K562 (cell line): Measurements from ENCODE around the gene CACNA2D2. TPM values are rescaled to one million over a fixed set of nuclear protein-coding genes. Genes with fewer than 3 reads are reported as not detected.

ENCODE experiments used
- ATAC-seq: fragments of 200-7000 bp; cut with Tn5 transposase; 3 replicates; pipeline ENCODE4 v1.9.1; 2020; ENCODE audit warnings: moderate library complexity
- BruUV-seq: library from RNA; stranded (reverse); fragments of 400-500 nt; replicated peaks from 2 replicates; lab custom pipeline; 2021; lab: Mats Ljungman, UMichigan
- CTCF ChIA-PET: fragments of 300-600 bp; formaldehyde crosslinking; extraction: SDS; loops from one replicate; lab custom pipeline; 2021; ENCODE audit warnings: low intra/inter-chr PET ratio; lab: Yijun Ruan, JAX
- POLR2A ChIA-PET: fragments of 300-600, 350-650 bp; sonication (Branson Sonifier 250); formaldehyde crosslinking; extraction: SDS; loops from one replicate; lab custom pipeline; 2021; ENCODE audit warnings: antibody characterized with exemption, inconsistent platforms; lab: Yijun Ruan, JAX
- DNase-seq, 4 experiments: peaks; one replicate each; pipeline versions ENCODE4 v3.0.0 to v3.0.0-alpha.2; 2011 to 2018; ENCODE audit warnings: low spot score in 3 of 4, mixed read lengths in 3 of 4; ENCODE audit errors: extremely low read depth in 1 of 4
- FAIRE-seq: peaks from 2 replicates; lab custom pipeline; 2011; peaks lifted over from hg19 to GRCh38; lab: Jason Lieb, UNC
- H2AFZ ChIP-seq: 2 replicates; pipeline ENCODE4 v1.6.0; 2011; ENCODE audit warnings: low read depth, low read length, control low read depth, inconsistent platforms
- H3K27ac ChIP-seq: fragments of 200-600 bp; 3 replicates; pipeline ENCODE4 v1.8.0; 2011; ENCODE audit warnings: low read depth, mild to moderate bottlenecking, control low read depth, inconsistent platforms, low read length, moderate library complexity, mixed read lengths; ENCODE audit errors: extremely low read depth
- H3K27me3 ChIP-seq, 2 experiments: fragments of 300-600 bp in 1 of 2; 2 replicates in 1 of 2; 3 replicates in 1 of 2; pipeline versions ENCODE4 v1.6.0 to v1.8.0; 2011; ENCODE audit warnings: inconsistent platforms in 2 of 2, low read length in 2 of 2, mild to moderate bottlenecking in 1 of 2, mixed read lengths in 1 of 2, moderate library complexity in 1 of 2; ENCODE audit not compliant: control insufficient read depth in 2 of 2, insufficient read depth in 2 of 2
- H3K36me3 ChIP-seq: fragments of 300-600 bp; 3 replicates; pipeline ENCODE4 v1.8.0; 2011; ENCODE audit warnings: mild to moderate bottlenecking, low read length, inconsistent platforms; ENCODE audit not compliant: control insufficient read depth, insufficient read depth
- H3K4me1 ChIP-seq, 2 experiments: fragments of 200-600 bp in 1 of 2; replicated peaks in 1 of 2; 2 replicates in 1 of 2; 3 replicates in 1 of 2; pipeline versions ENCODE4 v1.5.1 to v1.8.0; 2011; ENCODE audit warnings: inconsistent platforms in 2 of 2, low read length in 2 of 2, mild to moderate bottlenecking in 1 of 2, mixed read lengths in 1 of 2, moderate library complexity in 1 of 2; ENCODE audit not compliant: control insufficient read depth in 2 of 2, insufficient read depth in 2 of 2
- H3K4me2 ChIP-seq: 2 replicates; pipeline ENCODE4 v1.6.1; 2011; ENCODE audit warnings: low read length, control low read depth, inconsistent platforms, mixed read lengths; ENCODE audit not compliant: insufficient read depth
- H3K4me3 ChIP-seq: fragments of 200-600 bp; sonication (generic), shearing (Covaris generic); 2 replicates; pipeline ENCODE4 v1.5.1; 2016; ENCODE audit warnings: control low read depth, inconsistent platforms
- H3K79me2 ChIP-seq: fragments of 200-600 bp; 3 replicates; pipeline ENCODE4 v1.8.0; 2011; ENCODE audit warnings: low read length, inconsistent platforms; ENCODE audit not compliant: control insufficient read depth, insufficient read depth
- H3K9ac ChIP-seq, 2 experiments: 2 replicates each; pipeline versions ENCODE4 v1.6.0 to v1.6.1; 2011; ENCODE audit warnings: low read depth in 2 of 2, low read length in 2 of 2, control low read depth in 1 of 2, inconsistent platforms in 1 of 2, mild to moderate bottlenecking in 1 of 2, mixed read lengths in 1 of 2; ENCODE audit not compliant: insufficient read depth in 1 of 2
- H3K9me1 ChIP-seq: one replicate; pipeline ENCODE4 v1.6.0; 2011; ENCODE audit warnings: inconsistent platforms, mild to moderate bottlenecking, low read length, moderate library complexity; ENCODE audit not compliant: control insufficient read depth, insufficient read depth
- H3K9me3 ChIP-seq: replicated peaks from 2 replicates; pipeline ENCODE4 v1.5.1; 2011; ENCODE audit warnings: low read depth, low read length, inconsistent platforms; ENCODE audit not compliant: control insufficient read depth, insufficient read depth
- H4K20me1 ChIP-seq: replicated peaks from 2 replicates; pipeline ENCODE4 v1.6.1; 2011; ENCODE audit warnings: low read length, inconsistent platforms, mixed read lengths; ENCODE audit not compliant: control insufficient read depth, insufficient read depth
- CREB5 ChIP-seq: fragments of 250-450 bp; sonication (Bioruptor Pico); IDR thresholded peaks from 2 replicates; pipeline ENCODE4 v1.5.0; 2020; ENCODE audit warnings: mild to moderate bottlenecking
- CSDE1 ChIP-seq, 2 experiments: fragments of 450-650 bp; IDR thresholded peaks; 2 replicates each; pipeline ENCODE4 v1.6.1; 2016; ENCODE audit warnings: mild to moderate bottlenecking in 1 of 2
- EGR1 ChIP-seq: fragments of 450-650 bp; conservative IDR thresholded peaks from 2 replicates; pipeline ENCODE4 v1.6.1; 2017; ENCODE audit warnings: mild to moderate bottlenecking
- HOXB6 ChIP-seq: fragments of 250-450 bp; sonication (Bioruptor Pico); IDR thresholded peaks from 2 replicates; pipeline ENCODE4 v1.5.1; 2022; ENCODE audit warnings: mild to moderate bottlenecking, borderline replicate concordance
- OTX1 ChIP-seq: fragments of 450-650 bp; formaldehyde crosslinking; IDR thresholded peaks from 2 replicates; pipeline ENCODE4 v1.4.0; 2022; ENCODE audit warnings: mild to moderate bottlenecking
- STAG1 ChIP-seq: sonication (generic); formaldehyde crosslinking; IDR thresholded peaks from 2 replicates; pipeline ENCODE4 v1.5.0; 2020; ENCODE audit warnings: missing genetic modification reagents, borderline replicate concordance
- ZBTB34 ChIP-seq: fragments of 250-450 bp; sonication (Bioruptor Pico); IDR thresholded peaks from 2 replicates; pipeline ENCODE4 v1.8.0; 2021; ENCODE audit warnings: mild to moderate bottlenecking, moderate library complexity
- ZSCAN29 ChIP-seq: fragments of 450-650 bp; IDR thresholded peaks from 2 replicates; pipeline ENCODE4 v1.6.1; 2017
- WGBS: fragments of 100-300 bp; shearing (Covaris generic); methylation state at CpG from one replicate; pipeline ENCODE4 v1.1.6; 2016; ENCODE audit warnings: low coverage, mixed read lengths; ENCODE audit not compliant: insufficient coverage; ENCODE audit errors: missing lambda C conversion rate; 5-methylcytosine and 5-hydroxymethylcytosine counted together
- in situ Hi-C: fragments of 300-500 bp; cut with MboI; formaldehyde crosslinking; loops from 4 replicates; pipeline ENCODE4 v1.15.0; 2018; ENCODE audit warnings: inconsistent platforms, mixed read lengths
- intact Hi-C: fragments of 100-400 bp; cut with micrococcal nuclease; formaldehyde crosslinking; loops from 2 replicates; pipeline ENCODE4 v1.14.2; 2022
- polyA plus RNA-seq, 8 experiments: library from polyadenylated mRNA; depleted of rRNA in 4 of 8; stranded (reverse) in 5 of 8; unstranded in 3 of 8; fragments of >200 nt; fragmentation: Nextera tagmentation in 2 of 8; fragmentation: Illumina TruSeq in 1 of 8; extraction: Ambion mirVana in 2 of 8; extraction: Trizol in 1 of 8; gene quantifications; 2 replicates each; pipeline versions ENCODE4 v1.2.1 to v1.2.3, GENCODE V29; 2011 to 2014; ENCODE audit warnings: inconsistent platforms in 1 of 8, missing spikeins in 1 of 8
- total RNA-seq, 7 experiments: library from RNA; depleted of rRNA in 6 of 7; stranded (reverse); fragments of >200 nt in 6 of 7; fragmentation: Illumina TruSeq in 2 of 7; extraction: Trizol in 2 of 7; gene quantifications; 2 replicates each; pipeline versions ENCODE4 v1.2.1 to v1.2.3, GENCODE V29; 2011 to 2021; ENCODE audit warnings: low replicate concordance in 1 of 7

The CACNA2D2 gene
- total and polyA plus RNA-seq, 9 of the 15 experiments (the other 6 are each of a cell fraction or from before 2014, with no cell fraction given) = 0.11 to 0.58 (median 0.36) TPM; not detected in 2

- TF ChIP-seq HOXB6 (CRISPR knock-in tag) (no peak), CREB5 (no peak), ZBTB34 (no peak), CSDE1 (IDR thresholded peaks at IDR 0.05) (no peak), STAG1 (CRISPR knock-in tag) (no peak), OTX1 (CRISPR knock-in tag) (no peak)
These were observed 163.3 kb downstream of the CACNA2D2 start (continued) for GRCh38 chr3:50340147-50340447.

GRCh38 chr3:50339485-50340146 lies 163.8 kb downstream of the CACNA2D2 start:
- ChIA-PET CTCF (no interaction called here), POLR2A (interaction anchor here (0.6 to 1.1 kb wide), 3 partner anchors 9 to 1081 kb away, joined by 3 read pairs; partner anchors contain the start of gene TUSC2)
- Histone ChIP-seq H3K4me1 (peaks cover 29 to 58% of the 10 kb centered on the region in 2 experiments; a peak in 4 of 5 replicates), H3K4me3 (peak overlapping the region; percentile 96), H4K20me1 (no peaks in the 10 kb centered on the region), H3K9ac (peak overlapping the region; percentile 95 to 98), H3K27me3 (no peaks in the 10 kb centered on the region), H3K79me2 (peaks cover 61% of the 10 kb centered on the region), H3K36me3 (peaks cover 20% of the 10 kb centered on the region; the same call in 2 of the 3 replicates), H3K4me2 (peak overlapping the region; percentile 72), H2AFZ (no peak overlapping the region), H3K9me1 (peaks cover 3% of the 10 kb centered on the region), H3K27ac (peak overlapping the region; percentile 99), H3K9me3 (no peaks in the 10 kb centered on the region)
- ATAC-seq = no peak
- in situ Hi-C loops (no loop called here), intact Hi-C loops (no loop called here)
- peak; percentile 38 for TF ChIP-seq EGR1
- no peak for TF ChIP-seq ZSCAN29
- no peak for DNase-seq
- 49% methylated on average over 12 of the region's 14 CpGs for WGBS
- BruUV-seq = no TSS peak
- FAIRE-seq = no peak
